H1 (cell line): ENCODE data around the gene UGGT1. TPM values are rescaled to one million over a fixed set of nuclear protein-coding genes. Genes with fewer than 3 reads are reported as not detected.

Experiments used
- HDAC2 ChIP-seq, 2 experiments: fragments of 300-600 bp in 1 of 2; sonication (generic) in 1 of 2; IDR thresholded peaks; 2 replicates each; pipeline ENCODE4 v1.6.1; 2011 to 2012; ENCODE audit warnings: low read depth in 2 of 2, low read length in 2 of 2, mild to moderate bottlenecking in 2 of 2, moderate library complexity in 2 of 2, borderline replicate concordance in 1 of 2, inconsistent platforms in 1 of 2
- JUN ChIP-seq: IDR thresholded peaks from 2 replicates; pipeline ENCODE4 v1.6.1; 2011; ENCODE audit warnings: low read depth, mild to moderate bottlenecking, improper control_type of control experiment, low read length
- TAF7 ChIP-seq: optimal IDR thresholded peaks from 2 replicates; pipeline ENCODE3; 2011; ENCODE audit warnings: low read depth, mild to moderate bottlenecking, inconsistent platforms, low read length, moderate library complexity, borderline replicate concordance
- TBP ChIP-seq: IDR thresholded peaks from 2 replicates; pipeline ENCODE4 v1.6.1; 2011; ENCODE audit warnings: low read depth, low read length, improper control_type of control experiment
- polyA plus RNA-seq, 7 experiments: library from polyadenylated mRNA; depleted of rRNA in 3 of 7; stranded (reverse) in 5 of 7; unstranded in 2 of 7; fragments of >200 nt in 5 of 7; fragments of 200-250 nt in 2 of 7; gene quantifications; 1 replicate in 5 of 7; 2 replicates in 1 of 7; 4 replicates in 1 of 7; pipeline versions ENCODE4 v1.2.1 to v1.2.3, GENCODE V29; 2011 to 2013; ENCODE audit warnings: missing spikeins in 2 of 7, mixed read lengths in 2 of 7
- total RNA-seq: library from RNA; stranded (reverse); fragmentation: NEBNext Ultra II Directional; extraction: Animal tissue kit (Norgen Biotek cat#: 25700); gene quantifications from 2 replicates; pipeline ENCODE4 v1.2.1, GENCODE V29; 2021

The UGGT1 gene
- total and polyA plus RNA-seq, 2 of the 8 experiments (the other 6 are each of a cell fraction or from before 2014, with no cell fraction given) = 14.9 to 57.3 TPM

DNA sequence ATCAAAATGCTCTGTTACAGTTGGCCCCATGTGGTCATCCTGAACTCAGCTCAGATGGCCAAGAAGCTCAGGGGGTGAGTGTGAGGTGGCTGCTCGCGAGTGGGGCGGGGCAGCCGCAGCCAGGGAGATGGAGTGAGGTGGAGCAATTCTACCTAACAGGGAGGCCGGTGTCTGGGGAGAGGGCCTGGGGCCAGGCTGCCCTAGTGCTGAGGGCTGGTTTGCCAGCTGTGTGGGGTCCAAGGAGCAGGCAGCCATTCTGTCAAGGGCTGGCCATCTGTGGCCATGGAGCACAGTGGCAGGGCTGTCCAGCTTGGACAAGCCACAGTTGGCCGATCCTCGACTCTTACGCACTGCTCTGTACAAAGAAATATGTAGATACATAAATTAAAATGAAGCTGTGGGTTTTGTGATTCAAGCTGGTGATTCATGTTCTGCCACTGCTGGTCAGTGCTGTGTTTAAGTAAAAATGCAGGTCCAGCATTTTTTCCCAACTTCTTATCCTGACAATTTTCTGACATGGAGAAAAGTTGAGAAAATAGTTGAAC is 145.6 kb downstream of the UGGT1 start (continued):
- TF ChIP-seq HDAC2 (IDR thresholded peaks at IDR 0.05; ENCODE audit: borderline replicate concordance in 1 of 2, low read depth in 2 of 2, low read length in 2 of 2) (no peak), JUN (no peak), TAF7 (no peak), TBP (no peak)
